ENCODE measurements around the gene ZNF605.
A peak's percentile ranks its signal among the peaks of the same experiment; 100 is the strongest.
"Not testable (repeated sequence)": the region's sequence is repeated elsewhere in the genome, so short reads cannot be mapped to it uniquely, and the experiment has no call there.

Gene ZNF605

GRCh38 chr12:132956011-132956788 lies at the start of gene ZNF605:
TSS of gene ZNF605 (minus strand) at chr12:132956306. CDS start at chr12:132945635, 10,671 bp downstream.
- peaks cover 3% of the 10 kb centered on the region for H3K27me3 Mint-ChIP-seq (ENCODE audit: low read depth, poor library complexity)
- peak; percentile 83 for DNase-seq
- TF ChIP-seq CTCF (IDR thresholded peaks at IDR 0.05): no peak
- peaks cover 50% of the 10 kb centered on the region for H3K9me3 Mint-ChIP-seq
- peaks cover 42% of the 10 kb centered on the region for H3K36me3 Mint-ChIP-seq (ENCODE audit: low read depth)
- peaks cover 21% of the 10 kb centered on the region for H3K4me1 Mint-ChIP-seq
- peak within 1 kb of the TSS; percentile 89 for H3K4me3 Mint-ChIP-seq
- H3K27ac Mint-ChIP-seq: peak within 1 kb of the TSS; percentile 97

- no peak for TF ChIP-seq CTCF (IDR thresholded peaks at IDR 0.05)
- H3K27ac Mint-ChIP-seq: no peak overlapping the region
- no peak overlapping the region for H3K4me3 Mint-ChIP-seq
- H3K4me1 Mint-ChIP-seq: no peaks in the 10 kb centered on the region
- peaks cover 90% of the 10 kb centered on the region for H3K36me3 Mint-ChIP-seq (ENCODE audit: low read depth)
- H3K9me3 Mint-ChIP-seq: peaks cover 97% of the 10 kb centered on the region
- DNase-seq: no peak
- H3K27me3 Mint-ChIP-seq (ENCODE audit: low read depth, poor library complexity): peaks cover 6% of the 10 kb centered on the region
Measured at GRCh38 chr12:132998741-132999140, 42.6 kb upstream of the ZNF605 start.

- H3K4me1 Mint-ChIP-seq: peaks cover 18% of the 10 kb centered on the region
- no peak for DNase-seq
- peaks cover 5% of the 10 kb centered on the region for H3K27me3 Mint-ChIP-seq (ENCODE audit: low read depth, poor library complexity)
- peaks cover 65% of the 10 kb centered on the region for H3K36me3 Mint-ChIP-seq (ENCODE audit: low read depth)
- H3K27ac Mint-ChIP-seq: peak overlapping the region; percentile 65
- peak overlapping the region; percentile 94 for H3K4me3 Mint-ChIP-seq
- peaks cover 86% of the 10 kb centered on the region for H3K9me3 Mint-ChIP-seq
- no peak for TF ChIP-seq CTCF (IDR thresholded peaks at IDR 0.05)
Measured at GRCh38 chr12:132986885-132987225, 30.7 kb upstream of the ZNF605 start.

- H3K36me3 Mint-ChIP-seq (ENCODE audit: low read depth): peaks cover 58% of the 10 kb centered on the region
Measured at GRCh38 chr12:132986001-132986884, 30.1 kb upstream of the ZNF605 start, which contains the start of gene ZNF26. TSS of gene ZNF26 (plus strand) at chr12:132986367. CDS start at chr12:132986841, 474 bp downstream.

GRCh38 chr12:132976870-132977269 lies 20.8 kb upstream of the ZNF605 start:
- H3K27ac Mint-ChIP-seq; H3K36me3 Mint-ChIP-seq (ENCODE audit: low read depth); H3K27me3 Mint-ChIP-seq (ENCODE audit: low read depth, poor library complexity); H3K4me3 Mint-ChIP-seq; H3K4me1 Mint-ChIP-seq: not testable (repeated sequence)
- peaks cover 91% of the 10 kb centered on the region for H3K9me3 Mint-ChIP-seq
- DNase-seq: peak; percentile 24

More at GRCh38 chr12:132986001-132986884, 30.1 kb upstream of the ZNF605 start, which contains the start of gene ZNF26:
- peak; percentile 83 for DNase-seq
- Mint-ChIP-seq H3K4me1 (peaks cover 18% of the 10 kb centered on the region), H3K9me3 (peaks cover 86% of the 10 kb centered on the region), H3K27ac (peak within 1 kb of the TSS; percentile 95), H3K27me3 (ENCODE audit: low read depth, poor library complexity) (peaks cover 5% of the 10 kb centered on the region), H3K4me3 (peak within 1 kb of the TSS; percentile 94)
- TF ChIP-seq CTCF (IDR thresholded peaks at IDR 0.05): no peak

GRCh38 chr12:132972374-132972773 lies 16.3 kb upstream of the ZNF605 start:
- Mint-ChIP-seq H3K27ac (no peak overlapping the region), H3K27me3 (ENCODE audit: low read depth, poor library complexity) (peaks cover 6% of the 10 kb centered on the region), H3K4me1 (no peaks in the 10 kb centered on the region), H3K36me3 (ENCODE audit: low read depth) (no peaks in the 10 kb centered on the region), H3K9me3 (peaks cover 91% of the 10 kb centered on the region), H3K4me3 (no peak overlapping the region)
- no peak for TF ChIP-seq CTCF (IDR thresholded peaks at IDR 0.05)
- no peak for DNase-seq
